Mammary epithelial cell (primary cell): ENCODE results near the gene KRTAP5-1.

Experiments
- CTCF ChIP-seq, 2 donors: IDR thresholded peaks in 1 of 2; conservative IDR thresholded peaks in 1 of 2; 2 replicates each; pipeline ENCODE4 v1.5.1; 2011 to 2012; ENCODE audit warnings: inconsistent platforms in 2 of 2, low read length in 2 of 2, mild to moderate bottlenecking in 2 of 2, control low read depth in 1 of 2, low read depth in 1 of 2; ENCODE audit not compliant: insufficient read depth in 1 of 2; ENCODE audit errors: extremely low read depth in 1 of 2
- EZH2 ChIP-seq: IDR thresholded peaks from 2 replicates; pipeline ENCODE4 v1.6.1; 2012; ENCODE audit warnings: low read length, inconsistent platforms, borderline replicate concordance

- TF ChIP-seq CTCF (conservative IDR thresholded peaks at IDR 0.05 in 1 of 2, IDR thresholded peaks at IDR 0.05 in 1 of 2; ENCODE audit: extremely low read depth in 1 of 2, insufficient read depth in 1 of 2, low read depth in 1 of 2, low read length in 2 of 2) = peak in 1 of 2 donors; percentile 6
- no peak for TF ChIP-seq EZH2
These were observed 24.3 kb downstream of the KRTAP5-1 start for GRCh38 chr11:1560649-1561251.
